ENCODE measurements around the gene AP1S1.

Gene AP1S1

GRCh38 chr7:101123703-101124068 is 30.6 kb upstream of the AP1S1 start:
- DNase-seq (ENCODE audit: extremely low spot score): no peak
- TF ChIP-seq SUZ12 (IDR thresholded peaks at IDR 0.05) (no peak), PKNOX1 (IDR thresholded peaks at IDR 0.05) (no peak), L3MBTL2 (conservative IDR thresholded peaks at IDR 0.05) (no peak), ZNF384 (IDR thresholded peaks at IDR 0.05) (no peak), BHLHE40 (IDR thresholded peaks at IDR 0.05; ENCODE audit: borderline replicate concordance) (no peak)
- CTCF ChIA-PET: no interaction called here
- POLR2A ChIA-PET: interaction anchor here (1.4 kb wide), 1 partner anchor 14 kb away, joined by 3 read pairs; no protein-coding TSS in a partner anchor

GRCh38 chr7:101124376-101125056 is 29.8 kb upstream of the AP1S1 start:
- POLR2A ChIA-PET: interaction anchor here (0.9 kb wide), 1 partner anchor 24 kb away, joined by 3 read pairs; no protein-coding TSS in a partner anchor
- TF ChIP-seq FOXM1 (IDR thresholded peaks at IDR 0.05; ENCODE audit: borderline replicate concordance): no peak
- no peak for DNase-seq (ENCODE audit: extremely low spot score)
- CTCF ChIA-PET: interaction anchor here (1.4 kb wide), 1 partner anchor 20 kb away, joined by 4 read pairs; no protein-coding TSS in a partner anchor

- POLR2A ChIA-PET: no interaction called here
- no peak for DNase-seq (ENCODE audit: extremely low spot score)
Observed at GRCh38 chr7:101125989-101126650, 28.2 kb upstream of the AP1S1 start.

GRCh38 chr7:101126651-101127459 is 27.4 kb upstream of the AP1S1 start, which contains the start of gene SERPINE1:
Gene SERPINE1, plus strand, starts transcription at chr7:101127104. Its CDS starts 1,290 bp downstream, at chr7:101128394.
- CTCF ChIA-PET: interaction anchor here (0.9 to 1.5 kb wide), 4 partner anchors 12 to 39 kb away, joined by 3 to 5 read pairs (median 3); partner anchors contain the start of gene VGF
- POLR2A ChIA-PET: no interaction called here
- no peak for TF ChIP-seq TARDBP (IDR thresholded peaks at IDR 0.05)
- TF ChIP-seq ARNT (IDR thresholded peaks at IDR 0.05): no peak
- TF ChIP-seq CTBP1 (IDR thresholded peaks at IDR 0.05; ENCODE audit: borderline replicate concordance): no peak
- TF ChIP-seq NFRKB (IDR thresholded peaks at IDR 0.05): no peak
- no peak for TF ChIP-seq FOXA1 (IDR thresholded peaks at IDR 0.05)
- TF ChIP-seq LEF1 (IDR thresholded peaks at IDR 0.05; ENCODE audit: borderline replicate concordance): no peak
- TF ChIP-seq PKNOX1 (IDR thresholded peaks at IDR 0.05): no peak
- TF ChIP-seq FOXM1 (IDR thresholded peaks at IDR 0.05; ENCODE audit: borderline replicate concordance): no peak
- no peak for TF ChIP-seq ZNF384 (IDR thresholded peaks at IDR 0.05)
- no peak for TF ChIP-seq BHLHE40 (IDR thresholded peaks at IDR 0.05; ENCODE audit: borderline replicate concordance)
- no peak for TF ChIP-seq SUZ12 (IDR thresholded peaks at IDR 0.05)
- no peak for DNase-seq (ENCODE audit: extremely low spot score)

More at GRCh38 chr7:101125989-101126650, 28.2 kb upstream of the AP1S1 start:
- no peak for TF ChIP-seq L3MBTL2 (conservative IDR thresholded peaks at IDR 0.05)
- TF ChIP-seq SUZ12 (IDR thresholded peaks at IDR 0.05): no peak
- no peak for TF ChIP-seq ARNT (IDR thresholded peaks at IDR 0.05)
- TF ChIP-seq SP1 (IDR thresholded peaks at IDR 0.05): no peak
- TF ChIP-seq FOXA1 (IDR thresholded peaks at IDR 0.05): no peak
- no peak for TF ChIP-seq NFRKB (IDR thresholded peaks at IDR 0.05)
- no peak for TF ChIP-seq TARDBP (IDR thresholded peaks at IDR 0.05)
- CTCF ChIA-PET: interaction anchor here (0.9 to 1.5 kb wide), 4 partner anchors 13 to 39 kb away, joined by 3 to 5 read pairs (median 3); partner anchors contain the start of gene VGF

- ChIA-PET POLR2A (no interaction called here), CTCF (interaction anchor here (1.2 kb wide), 1 partner anchor 11 kb away, joined by 3 read pairs; no protein-coding TSS in a partner anchor)
- no peak for DNase-seq (ENCODE audit: extremely low spot score)
- TF ChIP-seq ELF4 (IDR thresholded peaks at IDR 0.05) (no peak), TARDBP (IDR thresholded peaks at IDR 0.05) (no peak), ZNF384 (IDR thresholded peaks at IDR 0.05) (no peak), SP1 (IDR thresholded peaks at IDR 0.05) (no peak), ARNT (IDR thresholded peaks at IDR 0.05) (no peak), HDGF (IDR thresholded peaks at IDR 0.05; ENCODE audit: borderline replicate concordance) (no peak), FOXK2 (IDR thresholded peaks at IDR 0.05) (no peak), PKNOX1 (IDR thresholded peaks at IDR 0.05) (no peak), FOXM1 (IDR thresholded peaks at IDR 0.05; ENCODE audit: borderline replicate concordance) (no peak)
Observed at GRCh38 chr7:101127460-101128039, 26.7 kb upstream of the AP1S1 start.
